Hematopoietic multipotent progenitor cell treated with erythropoietin and hydrocortisone succinate and interleukin-3 and kit ligand, for 15 days (in vitro differentiated cells): ENCODE measurements around the gene PIP5K1B.
A peak's percentile ranks its signal among the peaks of the same experiment; 100 is the strongest.

Experiments used
- DNase-seq: peaks from one replicate; pipeline ENCODE4 v3.0.0-alpha.2; 2015; ENCODE audit warnings: low spot score

The PIP5K1B gene

DNA sequence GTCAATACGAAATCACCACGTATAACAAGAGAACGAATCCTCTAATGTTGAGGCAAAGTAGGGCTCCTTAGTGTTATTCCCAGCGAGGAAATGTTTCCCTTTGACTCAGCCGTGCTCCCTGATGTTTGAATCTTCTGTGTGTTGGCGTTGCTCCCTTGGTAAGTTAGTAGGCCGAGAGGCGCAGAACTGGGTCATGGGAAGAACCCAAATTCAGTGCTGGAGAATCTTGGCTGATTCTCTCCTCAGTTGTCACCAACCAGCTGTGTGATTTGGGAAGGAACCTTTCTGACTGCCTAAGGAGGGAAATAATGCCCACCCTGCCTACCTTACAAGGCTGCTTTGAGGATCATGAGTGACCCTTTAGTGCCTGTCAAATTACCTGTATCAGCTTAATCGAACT lies 286.4 kb downstream of the PIP5K1B start:
- DNase-seq, result no peak

DNA sequence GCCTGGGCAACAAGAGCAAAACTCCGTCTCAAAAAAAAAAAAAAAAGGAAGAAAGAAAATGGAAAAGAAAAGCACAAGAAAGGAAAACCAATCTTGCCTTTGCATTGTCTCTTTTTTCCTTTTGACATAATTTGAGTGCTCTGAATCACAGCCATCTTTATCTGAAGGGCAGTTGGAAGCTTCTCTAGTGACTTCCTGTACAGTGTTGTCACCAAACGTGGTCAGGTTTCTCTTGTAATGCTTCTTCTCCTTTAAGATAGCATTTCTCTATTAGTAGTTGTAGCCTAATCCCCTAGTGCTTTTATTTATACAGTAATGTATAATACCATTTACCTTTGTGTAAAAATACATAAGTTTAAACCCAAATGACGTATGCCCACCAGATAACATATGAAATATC lies 290.7 kb downstream of the PIP5K1B start:
- DNase-seq, result no peak

- DNase-seq, result no peak
Measured at GRCh38 chr9:68996462-68996861, 291.4 kb downstream of the PIP5K1B start.

DNA sequence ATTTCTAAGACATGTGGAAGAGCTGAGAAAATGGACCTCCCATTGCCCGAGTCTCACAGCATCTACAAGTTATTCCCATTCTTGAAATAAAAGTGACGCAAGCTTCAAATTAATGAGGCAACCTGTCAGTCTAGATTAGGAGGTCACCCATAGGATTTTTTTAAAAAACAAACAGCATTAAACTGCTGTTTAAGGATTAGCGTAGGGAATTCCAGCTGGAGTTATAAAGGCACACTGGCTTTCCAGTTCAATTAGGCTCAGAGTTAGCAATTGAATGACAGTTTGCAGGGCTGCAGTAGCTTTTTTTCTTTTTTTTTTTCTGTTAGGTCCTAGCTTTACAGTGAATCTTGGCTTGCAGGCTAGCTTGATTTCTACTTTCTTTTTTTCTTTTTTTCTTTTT lies 292.6 kb downstream of the PIP5K1B start:
- DNase-seq, result no peak

DNA sequence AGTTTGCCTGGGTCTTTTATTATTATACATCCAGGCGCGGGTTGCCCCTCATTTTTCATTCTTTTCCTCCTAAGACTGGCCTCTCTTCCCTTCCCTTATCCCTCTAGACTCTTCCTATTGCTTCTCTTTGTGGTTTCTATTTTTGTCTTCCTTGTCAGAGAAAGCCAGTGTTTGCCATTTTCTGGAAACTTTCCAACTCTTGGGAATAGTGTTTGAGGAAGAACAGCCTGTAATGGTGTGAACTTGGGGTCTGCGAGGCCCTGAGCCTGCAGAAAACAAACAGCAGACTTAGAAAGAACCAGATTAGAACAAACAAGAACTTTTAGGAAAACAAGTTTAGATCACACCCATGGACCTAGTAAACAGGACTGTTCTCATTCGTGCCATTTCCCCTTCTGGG lies 293.3 kb downstream of the PIP5K1B start:
- no peak for DNase-seq

DNA sequence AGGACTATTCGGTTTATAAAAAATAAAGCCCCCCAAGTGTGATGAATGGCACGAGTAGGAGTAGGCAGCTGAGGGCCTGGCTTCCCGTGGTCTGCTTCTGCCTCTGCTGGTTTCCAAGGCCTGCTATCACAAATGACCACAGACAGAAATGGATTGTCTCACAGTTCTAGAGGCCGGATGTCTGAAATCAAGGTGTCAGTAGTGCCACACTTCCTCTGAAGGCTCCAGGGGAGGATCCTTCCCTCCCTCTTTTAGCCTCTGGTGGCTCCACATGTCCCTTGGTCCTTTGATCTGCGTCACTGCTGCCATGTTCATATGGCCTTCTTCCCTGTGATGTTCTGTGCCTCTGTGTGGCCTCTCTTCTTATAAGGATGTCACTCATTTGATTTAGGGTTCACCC lies 293.8 kb downstream of the PIP5K1B start:
- no peak for DNase-seq

GRCh38 chr9:68999393-69000105 lies 294.5 kb downstream of the PIP5K1B start:
- DNase-seq, result peak; percentile 91

GRCh38 chr9:69001921-69002320 lies 296.9 kb downstream of the PIP5K1B start:
- no peak for DNase-seq

DNA sequence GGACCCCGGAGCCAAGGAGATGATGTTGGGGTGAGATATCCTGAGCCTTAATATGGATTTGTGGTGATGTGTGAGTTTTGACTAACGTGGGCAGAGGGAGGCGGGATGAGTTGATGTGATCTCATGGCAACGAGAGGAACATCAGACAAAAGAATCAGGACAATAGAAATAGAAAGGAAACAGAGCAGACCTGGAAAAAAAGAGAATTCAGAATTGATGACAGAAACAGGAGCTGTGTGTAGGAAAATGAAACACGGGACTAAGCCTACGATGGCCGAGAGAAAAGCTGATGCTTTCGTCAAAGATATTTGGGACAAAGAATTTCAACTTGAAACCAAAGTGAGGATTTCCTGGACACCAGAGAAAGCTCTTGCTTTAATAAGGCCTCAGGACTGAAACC lies 298.0 kb downstream of the PIP5K1B start:
- DNase-seq, result no peak

GRCh38 chr9:69004836-69005235 lies 299.8 kb downstream of the PIP5K1B start:
- DNase-seq, result no peak

- no peak for DNase-seq
Measured at GRCh38 chr9:69009708-69010107, 304.7 kb downstream of the PIP5K1B start.

GRCh38 chr9:69012696-69013381 lies 307.8 kb downstream of the PIP5K1B start:
- no peak for DNase-seq

DNA sequence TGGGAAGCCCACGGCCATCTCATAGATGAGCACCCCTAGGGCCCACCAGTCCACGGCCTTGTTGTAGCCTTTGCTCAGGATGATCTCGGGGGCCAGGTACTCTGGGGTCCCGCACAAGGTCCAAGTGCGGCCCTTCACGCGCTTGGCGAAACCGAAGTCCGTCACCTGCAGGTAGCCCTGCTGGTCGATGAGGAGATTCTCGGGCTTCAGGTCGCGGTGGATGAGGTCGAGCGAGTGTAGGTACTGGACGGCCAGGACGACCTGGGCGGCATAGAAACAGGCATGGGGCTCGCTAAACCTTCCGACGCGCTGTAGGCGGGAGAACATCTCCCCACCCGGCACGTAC lies 308.3 kb downstream of the PIP5K1B start:
- no peak for DNase-seq

- DNase-seq, result no peak
Measured at GRCh38 chr9:69014013-69014412, 309.0 kb downstream of the PIP5K1B start, which contains the start of gene PRKACG. PRKACG (minus strand) TSS chr9:69014113; CDS start chr9:69014092, 21 bp downstream.

- no peak for DNase-seq
Measured at GRCh38 chr9:69016191-69017096, 311.4 kb downstream of the PIP5K1B start.

GRCh38 chr9:69018737-69019136 lies 313.7 kb downstream of the PIP5K1B start:
- peak; percentile 80 for DNase-seq

GRCh38 chr9:69019808-69020207 lies 314.8 kb downstream of the PIP5K1B start:
- peak; percentile 95 for DNase-seq

- peak; percentile 60 for DNase-seq
Measured at GRCh38 chr9:69020301-69021145, 315.5 kb downstream of the PIP5K1B start.

- no peak for DNase-seq
Measured at GRCh38 chr9:69023650-69024049, 318.6 kb downstream of the PIP5K1B start.

DNA sequence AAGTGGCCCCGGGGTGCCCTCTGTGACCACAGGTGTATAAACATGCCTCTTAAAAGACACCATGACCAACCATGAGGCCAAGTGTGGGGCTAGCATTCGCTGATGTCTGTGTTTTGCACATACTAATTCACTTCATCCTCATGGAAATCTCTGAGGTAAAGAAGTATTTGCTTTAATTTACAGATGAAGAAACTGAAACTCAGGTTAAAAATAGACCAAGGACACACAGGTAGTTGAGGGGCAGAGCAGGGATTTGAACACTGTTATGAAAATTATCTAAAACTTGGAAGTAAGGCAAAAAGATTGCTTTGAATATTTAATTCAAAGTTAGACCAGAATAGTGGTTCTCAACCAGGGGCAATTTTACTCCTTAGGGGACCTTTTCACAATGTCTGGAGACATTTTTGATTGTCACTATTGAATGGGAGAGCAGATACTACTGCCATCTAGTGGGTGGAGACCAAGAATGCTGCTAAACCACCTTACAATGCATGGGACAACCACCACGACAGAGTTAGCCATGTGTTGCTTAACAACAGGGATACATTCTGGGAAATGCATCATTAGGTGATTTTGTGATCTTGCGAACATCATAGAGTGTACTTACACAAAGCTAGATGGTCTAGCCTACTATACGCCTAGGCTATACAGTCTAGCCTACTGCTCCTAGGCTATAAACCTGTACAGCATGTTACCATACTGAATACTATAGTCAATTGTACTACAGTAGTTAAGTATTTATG lies 322.5 kb downstream of the PIP5K1B start:
- peak; percentile 85 for DNase-seq

GRCh38 chr9:69028754-69029153 lies 323.7 kb downstream of the PIP5K1B start:
- no peak for DNase-seq
